Germinal center (tissue), 1 donor: ENCODE measurements around the gene ZNF587.
"Not testable (repeated sequence)": the region's sequence is repeated elsewhere in the genome, so short reads cannot be mapped to it uniquely, and the experiment has no call there.

ENCODE experiments used
- DNase-seq: peaks from one replicate; pipeline ENCODE4 v3.0.0; 2012; ENCODE audit warnings: mixed read lengths, low spot score

Gene ZNF587

DNA sequence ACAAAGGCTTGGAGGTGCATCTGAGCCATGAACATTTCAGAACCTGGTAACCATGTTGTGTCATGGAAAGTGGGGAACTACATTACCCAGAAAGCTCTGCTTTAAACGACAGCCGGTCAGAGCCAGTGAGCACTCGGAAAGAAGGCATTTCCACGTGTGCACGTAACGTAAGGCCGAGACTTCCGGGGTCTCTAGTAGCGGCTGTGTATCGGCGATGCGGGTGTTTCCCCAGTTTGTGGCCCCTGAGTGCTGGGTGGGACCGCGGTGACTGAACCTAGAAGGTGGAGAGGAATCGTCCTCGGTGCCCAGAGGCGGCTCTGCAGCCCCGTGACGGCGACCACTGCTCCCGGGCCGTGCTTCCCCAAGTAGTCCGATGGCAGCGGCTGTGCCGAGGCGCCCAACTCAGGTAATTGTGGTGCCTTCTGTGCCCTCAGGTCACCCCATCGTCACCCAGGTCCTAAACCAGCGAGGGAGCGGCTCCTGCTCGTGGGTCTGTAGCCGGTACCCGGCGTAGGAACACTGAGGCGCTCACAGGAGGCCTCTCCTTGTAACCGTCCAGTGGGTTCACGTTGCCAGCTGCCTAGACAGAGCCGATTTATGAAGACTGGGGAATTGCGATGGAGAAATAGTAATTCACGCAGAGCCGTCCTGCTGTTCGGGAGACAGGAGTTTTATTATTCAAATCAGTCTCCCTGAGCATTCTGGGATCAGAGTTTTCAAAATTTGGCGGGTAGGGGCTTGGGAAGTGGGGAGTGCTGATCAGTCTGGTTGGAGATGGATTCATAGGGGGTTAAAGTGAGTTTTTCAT is at the start of gene ZNF587:
Gene ZNF587 (plus strand): TSS at position 194 of the 808 bp plus-strand sequence. CDS start 180 bp downstream, at position 374.
- peak; percentile 80 for DNase-seq

- no peak for DNase-seq
Observed at GRCh38 chr19:57800696-57801095, 49.0 kb upstream of the ZNF587 start.

- peak; percentile 54 for DNase-seq
Observed at GRCh38 chr19:57802269-57802668, 47.4 kb upstream of the ZNF587 start.

- DNase-seq, result no peak
Observed at GRCh38 chr19:57803265-57803593, 46.4 kb upstream of the ZNF587 start.

GRCh38 chr19:57803594-57804325 is 45.9 kb upstream of the ZNF587 start:
- no peak for DNase-seq

DNA sequence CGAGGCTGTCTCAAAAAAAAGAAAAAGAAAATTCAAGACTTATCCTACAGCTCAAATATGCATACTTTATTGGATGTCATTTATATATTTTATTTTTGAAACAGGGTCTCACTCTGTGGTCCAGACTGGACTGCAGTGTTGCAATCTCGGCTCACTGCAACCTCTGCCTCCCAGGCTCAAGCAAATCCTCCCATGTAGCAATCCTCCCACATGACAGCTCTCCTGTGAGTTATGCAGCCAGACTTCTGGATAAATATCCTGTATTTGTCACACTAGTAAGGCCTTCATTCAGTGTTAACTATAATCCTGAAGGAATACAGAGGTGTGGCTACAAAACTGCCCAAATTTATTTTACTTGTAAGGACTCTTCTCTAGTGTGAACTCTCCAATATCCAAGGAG is 42.1 kb upstream of the ZNF587 start:
- DNase-seq, result no peak

DNA sequence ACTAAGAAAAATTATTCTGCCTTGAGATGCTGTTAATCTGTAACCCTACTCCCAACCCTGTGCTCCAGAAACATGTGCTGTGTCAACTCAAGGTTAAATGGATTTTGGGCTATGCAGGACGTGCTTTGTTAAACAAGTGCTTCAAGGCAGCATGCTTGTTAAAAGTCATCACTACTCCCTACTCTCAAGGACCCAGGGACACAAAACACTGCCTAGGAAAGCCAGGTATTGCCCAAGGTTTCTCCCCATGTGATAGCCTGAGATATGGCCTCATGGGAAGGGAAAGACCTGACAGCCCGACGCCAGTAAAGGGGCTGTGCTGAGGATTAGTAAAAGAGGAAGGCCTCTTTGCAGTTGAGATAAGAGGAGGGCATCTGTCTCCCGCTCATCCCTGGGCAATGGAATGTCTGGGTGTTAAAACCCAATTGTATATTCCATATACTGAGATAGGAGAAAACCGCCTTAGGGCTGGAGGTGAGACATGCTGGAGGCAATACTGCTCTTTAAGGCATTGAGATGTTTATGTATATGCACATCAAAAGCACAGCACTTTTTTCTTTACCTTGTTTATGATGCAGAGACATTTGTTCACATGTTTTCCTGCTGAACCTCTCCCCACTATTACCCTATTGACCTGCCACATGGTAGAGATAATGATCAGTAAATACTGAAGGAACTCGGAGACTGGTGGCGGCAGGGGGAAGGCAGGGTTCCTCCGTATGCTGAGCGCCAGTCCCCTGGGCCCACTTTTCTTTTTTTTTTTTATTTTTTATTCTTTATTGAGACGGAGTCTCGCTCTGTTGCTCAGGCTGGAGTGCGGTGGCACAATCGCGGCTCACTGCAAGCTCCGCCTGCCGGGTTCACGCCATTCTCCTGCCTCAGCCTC is 39.0 kb upstream of the ZNF587 start:
- DNase-seq, result not testable (repeated sequence)

GRCh38 chr19:57812226-57812625 is 37.4 kb upstream of the ZNF587 start:
- peak; percentile 6 for DNase-seq

DNA sequence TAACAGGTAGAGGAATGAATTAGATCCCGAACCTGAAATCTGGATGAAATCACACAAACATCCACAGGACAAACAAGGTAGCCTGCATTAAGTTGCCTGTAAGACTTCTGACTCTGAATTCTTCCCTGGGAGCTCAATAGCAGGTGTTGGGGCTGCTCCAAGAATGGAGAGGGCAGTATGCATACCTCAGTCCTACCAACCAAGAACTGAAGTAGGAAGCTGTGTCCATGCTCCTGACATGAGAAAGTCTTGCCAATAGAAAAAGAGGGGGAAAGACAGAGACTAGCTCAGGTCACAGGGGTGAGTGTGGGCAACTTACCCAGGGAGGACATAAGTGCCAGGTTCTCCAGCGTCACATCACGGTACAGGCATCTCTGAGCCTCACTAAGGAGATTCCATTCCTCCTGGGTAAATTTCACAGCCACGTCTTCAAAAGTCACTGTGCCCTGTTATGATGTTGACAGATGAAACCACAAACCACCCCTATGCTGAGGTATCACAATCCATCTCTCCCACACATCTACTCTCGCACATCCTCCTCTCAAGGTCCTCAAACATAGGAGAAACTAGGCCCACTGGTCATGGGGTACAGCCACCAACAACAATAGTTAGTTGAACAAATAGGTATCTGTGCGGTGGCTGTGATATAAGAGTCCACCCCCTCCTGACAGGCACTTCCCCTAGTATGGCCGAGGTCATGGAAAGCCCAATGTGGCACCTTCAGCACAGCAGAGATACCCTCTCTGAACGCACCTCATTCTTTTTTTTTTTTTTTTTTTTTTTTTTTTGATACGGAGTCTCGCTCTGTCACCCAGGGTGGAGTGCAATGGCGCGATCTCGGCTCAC is 36.5 kb upstream of the ZNF587 start:
- DNase-seq, result not testable (repeated sequence)

- DNase-seq, result no peak
Observed at GRCh38 chr19:57813919-57814504, 35.6 kb upstream of the ZNF587 start.

DNA sequence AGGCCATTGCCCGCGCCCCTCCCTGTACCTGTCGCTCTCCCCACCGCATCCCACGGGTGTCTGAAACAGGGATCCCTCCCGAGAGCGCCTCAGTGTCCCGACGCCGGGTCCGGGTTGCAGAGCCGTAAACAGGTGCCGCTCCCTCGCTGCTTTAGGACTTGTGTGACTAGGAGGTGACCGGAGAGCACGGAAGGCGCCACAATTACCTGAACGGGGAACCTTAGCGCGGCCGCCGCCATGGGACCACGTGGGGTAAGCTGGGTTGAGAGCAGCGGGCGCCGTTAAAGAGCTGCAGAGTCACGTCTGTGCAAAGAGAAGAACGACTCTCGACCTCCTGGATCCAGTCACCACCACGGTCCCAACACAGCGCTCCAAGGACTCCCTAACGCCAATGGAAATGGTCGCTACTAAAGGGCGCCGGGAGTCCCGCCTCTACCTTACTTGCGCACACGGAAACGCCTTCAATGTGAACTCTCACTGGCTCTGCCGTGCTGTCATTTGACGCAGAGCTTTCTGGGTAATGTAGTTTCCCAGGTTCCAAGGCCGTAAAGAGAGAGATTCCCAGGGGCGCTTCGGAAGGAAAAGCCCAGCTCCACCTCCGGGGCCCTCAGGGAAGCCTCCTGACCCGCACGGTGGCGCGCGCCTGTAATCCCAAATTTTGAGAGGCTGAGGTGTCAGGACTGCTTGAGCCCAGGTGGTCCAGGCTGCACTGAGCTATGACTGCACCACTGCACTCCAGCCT is 35.0 kb upstream of the ZNF587 start, which contains the start of gene ZNF552:
Gene ZNF552 (minus strand): TSS at position 409 of the 742 bp plus-strand sequence. CDS start 170 bp downstream, at position 239.
- DNase-seq, result peak; percentile 84

GRCh38 chr19:57815247-57816075 is 34.2 kb upstream of the ZNF587 start:
- no peak for DNase-seq

DNA sequence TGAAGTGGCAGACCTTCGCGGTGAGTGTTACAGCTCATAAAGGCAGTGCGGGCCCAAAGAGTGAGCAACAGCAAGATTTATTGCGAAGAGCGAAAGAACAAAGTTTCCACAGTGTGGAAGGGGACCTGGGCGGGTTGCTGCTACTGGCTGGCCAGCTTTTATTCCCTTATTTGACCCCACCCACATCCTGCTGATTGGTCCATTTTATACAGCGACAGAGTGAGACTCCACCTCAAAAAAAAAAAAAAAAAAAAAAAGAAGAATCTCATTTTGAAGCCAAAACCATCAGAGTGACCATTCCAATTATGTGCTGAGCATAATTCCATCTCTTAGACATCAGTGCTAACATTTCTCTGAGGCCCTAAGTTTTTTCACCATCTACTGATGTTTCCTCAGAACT is 33.0 kb upstream of the ZNF587 start:
- DNase-seq, result no peak

DNA sequence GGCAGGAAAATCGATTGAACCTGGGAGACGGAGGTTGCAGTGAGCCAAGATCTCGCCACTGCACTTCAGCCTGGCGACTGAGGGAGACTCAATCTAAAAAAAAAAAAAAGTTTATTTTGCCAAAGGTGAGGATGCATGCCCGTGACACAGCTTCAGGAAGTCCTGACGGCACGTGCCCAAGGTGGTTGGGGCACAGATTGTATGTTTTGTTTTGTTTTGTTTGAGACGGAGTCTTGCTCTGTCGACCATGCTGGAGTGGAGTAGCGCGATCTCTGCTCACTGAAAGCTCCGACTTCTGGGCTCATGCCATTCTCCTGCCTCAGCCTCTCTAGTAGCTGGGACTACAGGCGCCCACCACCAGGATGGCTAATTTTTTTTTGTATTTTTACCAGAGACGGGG is 31.7 kb upstream of the ZNF587 start:
- DNase-seq, result no peak

GRCh38 chr19:57818378-57818777 is 31.3 kb upstream of the ZNF587 start:
- no peak for DNase-seq

DNA sequence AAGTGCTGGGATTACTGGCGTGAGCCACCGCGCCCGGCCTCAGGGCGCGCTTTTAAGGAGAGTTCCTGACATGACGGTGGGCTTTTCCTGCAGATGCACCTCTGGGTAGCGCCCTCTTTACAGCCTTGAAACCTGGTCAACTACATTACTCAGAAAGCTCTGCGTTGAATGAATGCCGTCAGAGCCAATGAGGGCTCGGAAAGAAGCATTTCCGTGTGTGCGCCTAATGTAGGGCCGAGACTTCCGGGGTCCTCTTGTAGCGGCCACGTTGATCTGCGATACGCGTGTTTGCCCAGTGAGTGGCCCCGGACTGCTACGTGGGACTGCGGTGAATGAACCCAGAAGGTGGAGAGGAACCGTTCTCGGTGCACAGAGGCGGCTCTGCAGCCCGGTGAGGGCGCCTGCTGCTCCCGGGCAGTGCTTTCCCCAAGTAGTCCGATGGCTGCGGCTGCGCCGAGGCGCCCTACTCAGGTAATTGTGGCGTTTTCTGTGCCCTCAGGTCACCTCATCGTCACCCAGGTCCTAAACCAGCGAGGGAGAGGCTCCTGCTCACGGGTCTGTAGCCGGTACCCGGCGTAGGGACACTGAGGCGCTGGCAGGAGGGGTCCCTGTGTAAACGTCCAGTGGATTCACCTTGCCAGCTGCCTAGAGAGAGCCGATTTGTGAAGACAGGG is 30.0 kb upstream of the ZNF587 start:
- peak; percentile 91 for DNase-seq

GRCh38 chr19:57820599-57820998 is 29.1 kb upstream of the ZNF587 start:
- DNase-seq, result no peak

DNA sequence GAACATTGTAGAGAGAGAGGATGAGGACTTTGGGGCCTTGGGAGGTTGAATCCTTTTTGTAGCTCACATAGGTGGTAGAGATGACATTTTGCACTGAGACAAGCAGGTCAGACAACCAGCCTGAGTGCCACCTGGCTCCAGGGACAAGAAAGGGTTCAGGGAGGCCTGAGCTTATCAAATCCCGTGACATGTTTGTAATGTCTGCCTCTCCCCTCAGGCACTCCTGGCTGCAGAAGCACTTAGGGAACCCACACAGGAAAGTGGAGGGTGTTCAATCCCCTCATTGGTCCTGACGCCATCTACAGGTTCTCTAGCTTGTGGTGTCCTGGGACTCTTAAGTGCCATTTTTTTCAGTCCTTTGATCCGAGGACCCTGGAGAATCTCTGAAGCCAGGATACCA is 28.6 kb upstream of the ZNF587 start:
- DNase-seq, result not testable (repeated sequence)

DNA sequence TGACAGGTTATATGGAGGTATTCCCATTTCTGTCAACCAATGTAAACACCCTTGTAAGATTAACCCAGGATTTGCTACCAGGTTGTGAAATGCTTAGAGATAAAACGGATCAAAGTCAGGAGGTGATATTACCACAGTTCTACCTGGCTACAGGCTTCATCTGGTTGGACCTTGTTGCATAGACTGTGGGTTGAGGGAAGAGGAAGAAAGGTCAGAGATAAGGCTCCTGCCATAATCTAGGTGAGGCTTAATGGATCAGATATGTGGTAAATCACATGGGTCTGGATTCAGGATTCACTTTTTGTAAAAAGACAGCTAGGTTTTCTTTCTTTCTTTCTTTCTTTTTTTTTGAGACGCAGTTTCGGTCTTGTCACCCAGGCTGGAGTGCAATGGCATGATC is 28.2 kb upstream of the ZNF587 start:
- DNase-seq, result not testable (repeated sequence)
